ENCODE results near the gene HOTAIR. TPM values are rescaled to one million over a fixed set of nuclear protein-coding genes. Genes with fewer than 3 reads are reported as not detected.
A peak's percentile ranks its signal among the peaks of the same experiment; 100 is the strongest.

Gene HOTAIR
- 1 to 10 TPM in 3 of 4 donors, under 1 TPM in 1; 0.96 to 2.3 (median 1.8) TPM for polyA plus RNA-seq (ENCODE audit: insufficient read length in 4 of 4)

DNA sequence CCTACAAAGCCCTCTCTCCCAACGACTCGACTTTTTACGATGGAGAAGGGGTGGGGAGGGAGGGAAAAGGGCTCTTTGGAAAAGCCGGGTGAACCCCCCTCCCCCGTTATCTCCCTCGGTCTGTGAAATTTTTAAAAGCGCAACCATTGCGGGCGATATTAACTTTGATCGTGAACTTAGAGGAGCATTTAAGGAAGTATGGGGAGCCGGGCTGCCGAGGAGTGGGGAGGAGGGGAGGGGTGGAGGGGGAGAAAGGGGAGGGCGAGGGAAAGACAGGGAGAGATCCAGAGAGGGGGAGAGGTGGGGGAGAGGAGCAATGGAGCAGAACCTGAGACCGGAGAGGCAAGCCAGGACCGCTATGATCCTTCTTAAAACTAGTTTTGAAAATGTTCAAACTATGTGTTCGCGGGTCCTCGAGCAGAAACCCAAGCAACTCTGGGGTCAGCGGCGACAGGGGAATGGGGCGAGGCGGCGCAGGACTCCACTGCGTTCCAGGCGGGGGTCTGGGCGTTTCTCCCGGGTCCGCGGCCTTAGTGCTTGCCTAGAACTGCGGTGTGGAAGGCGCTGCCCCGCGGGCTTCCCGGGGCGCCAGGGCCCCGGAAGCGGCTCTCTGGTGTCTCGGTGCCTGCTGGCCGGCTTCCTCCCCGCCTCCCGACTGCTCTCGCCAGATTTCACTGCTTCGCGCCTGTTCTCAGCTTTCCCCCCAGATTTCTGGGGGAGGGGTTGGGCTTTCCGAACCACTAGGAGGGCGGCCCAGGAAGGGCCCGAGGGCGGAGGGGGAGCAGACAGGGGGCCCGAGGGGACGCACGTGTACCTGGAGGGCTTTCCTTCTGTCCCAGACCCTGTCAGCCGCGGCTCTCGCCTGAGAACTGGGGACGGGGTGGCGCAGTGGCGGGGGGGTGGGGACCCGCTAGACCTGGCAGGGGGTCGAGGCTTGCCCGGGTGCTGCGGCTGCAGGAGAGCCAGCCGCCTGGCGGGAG lies at the start of gene HOTAIR:
TSS of gene HOTAIR (minus strand) at position 871 of the 980 bp plus-strand sequence.
- DNase-seq (ENCODE audit: low read depth in 4 of 4, low spot score in 2 of 4), result no peak

DNA sequence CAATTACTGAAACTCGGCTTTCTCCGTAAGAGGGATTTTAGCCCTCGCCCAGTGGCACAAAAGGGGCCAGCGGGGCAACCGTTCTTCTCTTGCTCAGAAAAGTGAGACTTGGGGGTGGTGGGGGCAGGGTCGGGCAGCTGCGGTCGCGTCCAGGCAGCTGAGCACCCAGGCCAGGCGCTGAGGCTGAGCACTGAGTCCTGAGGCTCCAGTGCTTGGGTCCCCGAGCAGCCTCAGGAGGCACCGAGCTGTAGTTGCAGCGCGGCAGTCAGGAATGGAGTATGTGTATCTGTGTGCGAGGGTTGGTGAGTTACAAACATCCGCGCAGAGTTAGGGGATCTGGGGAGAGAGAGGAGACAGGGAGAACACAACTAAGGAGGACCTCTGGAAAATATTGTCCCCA lies 49.4 kb upstream of the HOTAIR start:
- DNase-seq (ENCODE audit: low read depth in 4 of 4, low spot score in 2 of 4), result no peak

DNA sequence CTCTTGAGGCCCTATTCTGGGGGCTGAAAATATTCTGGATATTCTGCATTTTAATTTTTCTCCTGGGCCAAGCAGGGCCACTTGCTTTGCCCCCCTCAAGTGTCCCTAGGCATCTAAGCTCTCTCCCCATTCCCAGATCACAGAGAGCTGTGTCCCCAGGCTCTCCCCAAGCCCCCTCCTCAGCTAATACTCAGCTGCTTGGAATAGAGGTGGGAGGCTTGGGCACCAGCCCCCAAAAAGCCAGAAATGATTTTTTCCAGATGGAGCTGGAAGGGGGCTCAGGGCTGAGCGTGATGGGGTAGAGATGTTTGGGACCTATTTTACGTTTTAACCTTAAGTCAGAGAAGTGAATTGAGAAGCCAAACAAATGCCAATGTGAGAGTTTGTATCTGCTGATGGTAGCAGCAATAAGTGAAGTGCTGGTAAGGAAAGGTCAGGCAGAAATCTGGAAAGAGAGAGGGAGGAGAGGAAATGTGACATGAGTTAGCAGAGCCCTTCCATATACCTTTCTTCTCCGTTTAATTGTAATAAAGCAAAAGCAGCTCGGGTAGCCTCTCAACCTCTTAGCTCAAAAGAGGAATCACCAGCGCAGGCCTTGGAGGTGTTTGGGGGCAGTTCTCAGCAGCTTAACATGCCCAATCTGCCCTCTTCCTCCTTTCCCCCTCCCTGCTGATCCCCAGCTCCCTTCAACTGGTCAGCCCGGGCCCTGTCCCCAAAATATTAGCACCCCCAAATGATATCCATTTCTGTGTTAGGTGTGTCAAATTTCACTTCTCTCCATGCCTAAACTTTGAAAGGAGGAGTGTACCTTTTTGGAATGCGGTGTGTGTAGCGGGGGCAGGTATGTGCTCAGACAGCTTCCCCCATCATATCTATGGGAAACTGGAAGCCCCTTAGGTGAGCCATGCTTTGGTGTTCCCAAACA lies 48.5 kb upstream of the HOTAIR start:
- no peak for DNase-seq (ENCODE audit: low read depth in 4 of 4, low spot score in 2 of 4)

- DNase-seq (ENCODE audit: low read depth in 4 of 4, low spot score in 2 of 4), result no peak
Measured at GRCh38 chr12:54021432-54022013, 46.8 kb upstream of the HOTAIR start.

GRCh38 chr12:54020591-54021405 lies 46.0 kb upstream of the HOTAIR start:
- DNase-seq (ENCODE audit: low read depth in 4 of 4, low spot score in 2 of 4), result no peak

DNA sequence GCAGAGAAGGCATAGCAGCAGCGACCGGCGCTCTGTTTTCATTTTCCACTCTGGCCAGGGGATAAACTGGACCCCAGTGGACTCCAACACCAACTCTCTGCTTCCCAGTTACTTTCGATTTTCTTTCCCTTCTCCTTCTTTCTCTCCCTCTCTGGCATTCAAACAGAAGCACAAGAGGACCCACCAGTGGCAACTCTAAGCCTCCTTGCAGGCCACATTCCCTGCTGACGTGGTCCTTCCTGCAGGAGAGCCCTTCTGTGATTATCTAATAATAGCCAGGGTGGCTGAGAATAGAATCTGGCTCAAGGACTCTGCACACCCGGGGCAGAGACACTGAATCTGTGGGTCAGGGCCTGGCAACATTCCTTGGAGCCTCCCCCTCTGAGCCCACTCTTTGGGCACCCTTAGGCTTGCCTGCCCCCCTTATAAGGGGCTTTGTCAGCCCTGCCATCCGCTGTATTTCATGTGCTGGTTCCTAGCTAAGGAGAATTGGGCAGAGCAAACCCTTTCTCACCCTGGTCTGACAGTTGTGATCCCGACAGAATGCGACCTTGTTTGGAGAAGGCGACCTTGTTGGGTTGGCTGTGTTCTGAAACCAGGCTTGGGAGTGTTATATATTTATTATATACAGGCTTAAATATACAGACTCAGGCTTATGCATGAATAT lies 45.3 kb upstream of the HOTAIR start:
- DNase-seq (ENCODE audit: low read depth in 4 of 4, low spot score in 2 of 4), result no peak

GRCh38 chr12:54019091-54019811 lies 44.5 kb upstream of the HOTAIR start:
- no peak for DNase-seq (ENCODE audit: low read depth in 4 of 4, low spot score in 2 of 4)

DNA sequence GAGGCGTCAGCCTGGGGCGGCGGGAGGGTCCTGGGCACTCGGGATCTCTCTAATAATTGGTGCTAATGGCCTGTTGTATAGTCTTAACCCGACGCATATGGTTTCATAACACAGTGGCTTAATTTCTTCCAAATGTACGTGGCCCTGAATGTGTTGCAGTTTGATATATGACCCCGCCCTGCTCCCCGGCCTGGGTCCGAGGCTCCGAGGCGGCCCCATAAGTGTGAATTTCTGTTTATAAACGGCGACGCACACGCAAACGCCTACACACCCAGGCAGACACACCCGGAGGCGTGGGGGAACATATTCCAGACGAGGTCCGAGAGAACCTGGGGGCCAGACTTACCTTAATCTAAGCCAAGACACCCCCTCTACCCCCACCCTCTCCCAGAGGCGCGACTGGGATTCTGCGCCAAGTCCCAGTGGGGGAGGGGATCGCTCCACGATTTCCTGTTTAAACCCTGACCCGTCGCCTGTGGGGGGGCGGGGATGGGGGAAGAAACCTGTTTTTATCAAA lies 43.8 kb upstream of the HOTAIR start:
- DNase-seq (ENCODE audit: low read depth in 4 of 4, low spot score in 2 of 4), result no peak

GRCh38 chr12:54017878-54018467 lies 43.2 kb upstream of the HOTAIR start:
- peak in 1 of 4 donors; percentile 83 for DNase-seq (ENCODE audit: low read depth in 4 of 4, low spot score in 2 of 4)

- DNase-seq (ENCODE audit: low read depth in 4 of 4, low spot score in 2 of 4), result no peak
Measured at GRCh38 chr12:54017027-54017788, 42.5 kb upstream of the HOTAIR start.

GRCh38 chr12:54016478-54016964 lies 41.8 kb upstream of the HOTAIR start:
- peak in 1 of 4 donors; percentile 92 for DNase-seq (ENCODE audit: low read depth in 4 of 4, low spot score in 2 of 4)

DNA sequence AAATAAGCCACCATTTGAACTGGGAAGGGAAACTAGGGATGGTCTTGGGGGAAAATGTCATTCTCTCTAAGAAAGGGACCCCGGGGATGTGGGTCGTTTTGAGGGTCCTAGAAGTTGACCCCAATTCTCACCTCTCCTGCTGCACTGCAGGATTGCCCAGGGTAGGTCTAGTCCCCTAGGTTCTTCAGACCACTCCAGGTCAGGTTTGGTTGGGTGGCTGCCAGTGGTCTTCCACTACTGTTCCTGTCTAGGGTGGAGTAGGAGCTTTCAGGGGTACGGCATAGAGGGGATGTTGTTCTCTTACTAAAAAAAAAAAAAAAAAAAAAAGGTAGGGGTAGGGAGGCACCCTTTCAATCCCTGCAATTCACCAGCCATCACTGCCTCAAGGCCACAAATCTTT lies 41.3 kb upstream of the HOTAIR start:
- no peak for DNase-seq (ENCODE audit: low read depth in 4 of 4, low spot score in 2 of 4)

- no peak for DNase-seq (ENCODE audit: low read depth in 4 of 4, low spot score in 2 of 4)
Measured at GRCh38 chr12:54015018-54015931, 40.5 kb upstream of the HOTAIR start.

DNA sequence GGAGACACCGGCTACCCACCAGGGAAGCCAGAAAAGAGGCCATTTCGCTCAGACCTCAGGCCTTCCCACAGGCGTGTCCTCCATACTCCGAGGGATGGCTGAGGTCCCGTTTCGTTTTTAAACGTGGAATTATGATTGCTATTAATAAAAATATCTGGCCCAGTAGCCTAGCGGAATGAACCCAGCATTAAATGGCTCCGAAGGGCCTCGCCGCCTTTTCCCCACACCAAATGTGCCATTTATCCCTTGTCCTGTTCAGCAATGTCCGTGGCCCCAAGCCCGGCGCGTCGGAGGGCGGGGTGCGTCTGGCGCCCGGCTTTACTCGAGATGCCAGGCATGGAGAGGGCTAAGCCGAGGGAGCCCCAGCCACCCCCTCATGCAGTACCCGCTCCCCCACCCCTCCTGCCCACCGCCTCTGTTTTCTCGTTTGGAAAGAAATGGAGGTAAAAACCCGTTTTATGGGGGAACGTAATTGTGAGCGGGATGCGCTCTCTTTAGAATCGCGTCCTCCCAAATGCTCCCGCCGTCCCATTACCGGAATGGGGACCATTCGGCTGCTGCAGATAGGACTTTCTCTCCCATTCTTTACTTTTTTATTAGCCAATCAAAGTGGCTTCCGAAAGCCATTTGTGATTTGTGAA lies 39.7 kb upstream of the HOTAIR start:
- DNase-seq (ENCODE audit: low read depth in 4 of 4, low spot score in 2 of 4), result no peak

GRCh38 chr12:54012631-54013409 lies 38.1 kb upstream of the HOTAIR start:
- DNase-seq (ENCODE audit: low read depth in 4 of 4, low spot score in 2 of 4), result no peak
